ENCODE data around the gene THSD4. TPM values are rescaled to one million over a fixed set of nuclear protein-coding genes. Genes with fewer than 3 reads are reported as not detected.

The THSD4 gene
- total and polyA plus RNA-seq, 2 of the 8 experiments (the other 6 are each of a cell fraction or from before 2014, with no cell fraction given): 2.5 to 6.2 TPM

GRCh38 chr15:71547011-71547410, 431.7 kb downstream of the THSD4 start:
- Histone ChIP-seq H3K56ac (replicated peaks; ENCODE audit: insufficient read length, low read depth, low read length) (no peak overlapping the region), H2AK5ac (ENCODE audit: low read depth, low read length) (no peak overlapping the region), H3K4me1 (replicated peaks in 1 of 4; ENCODE audit: control insufficient read depth in 3 of 4, insufficient read depth in 4 of 4, low read length in 3 of 4) (peaks cover 0 to 7% (median 2%) of the 10 kb centered on the region in 4 experiments; a peak in 1 of 7 replicates), H4K20me1 (replicated peaks in 1 of 2; ENCODE audit: control insufficient read depth in 1 of 2, insufficient read depth in 2 of 2, low read length in 2 of 2) (no peaks in the 10 kb centered on the region), H3K36me3 (ENCODE audit: control insufficient read depth in 2 of 4, insufficient read depth in 4 of 4, low read length in 3 of 4) (no peaks in the 10 kb centered on the region), H3K79me2 (ENCODE audit: control insufficient read depth in 1 of 2, insufficient read depth in 2 of 2, low read length in 2 of 2) (no peaks in the 10 kb centered on the region), H3K9ac (replicated peaks in 1 of 4; ENCODE audit: extremely low read depth in 1 of 4, low read depth in 3 of 4, low read length in 3 of 4) (no peak overlapping the region; a peak in 2 of 7 replicates), H3K23ac (ENCODE audit: insufficient read length) (no peak overlapping the region), H3K27ac (ENCODE audit: low read depth, low read length) (no peak overlapping the region), H2BK5ac (ENCODE audit: low read depth, low read length) (no peak overlapping the region), H4K91ac (replicated peaks; ENCODE audit: insufficient read length, low read length) (no peak overlapping the region), H3K18ac (ENCODE audit: extremely low read depth, low read length) (no peak overlapping the region), H4K8ac (ENCODE audit: extremely low read depth, insufficient read depth, low read length) (no peak overlapping the region), H3K4ac (replicated peaks; ENCODE audit: insufficient read length, low read depth, low read length) (no peak overlapping the region), H2BK20ac (ENCODE audit: low read length) (no peak overlapping the region), H3K9me3 (ENCODE audit: insufficient read depth in 2 of 2, low read depth in 1 of 2, low read length in 1 of 2) (no peaks in the 10 kb centered on the region), H3K4me3 (ENCODE audit: extremely low read depth in 1 of 4, insufficient read depth in 2 of 4, low read depth in 3 of 4, low read length in 4 of 4) (no peak overlapping the region), H3K4me2 (ENCODE audit: insufficient read depth in 1 of 2, low read depth in 2 of 2, low read length in 2 of 2) (no peak overlapping the region), H2AFZ (ENCODE audit: low read length) (no peak overlapping the region), H3K79me1 (ENCODE audit: low read depth, low read length) (no peaks in the 10 kb centered on the region), H4K5ac (ENCODE audit: insufficient read length, low read depth, low read length) (no peak overlapping the region), H2BK15ac (ENCODE audit: low read length) (no peak overlapping the region), H2BK12ac (ENCODE audit: low read depth, low read length) (no peak overlapping the region; the same call in 1 of the 2 replicates), H3K14ac (ENCODE audit: insufficient read length) (no peak overlapping the region), H3K23me2 (ENCODE audit: low read depth, low read length) (no peaks in the 10 kb centered on the region), H3K27me3 (replicated peaks in 1 of 4; ENCODE audit: control insufficient read depth in 3 of 4, extremely low read depth in 1 of 4, insufficient read depth in 3 of 4, low read length in 3 of 4) (no peaks in the 10 kb centered on the region), H2BK120ac (replicated peaks; ENCODE audit: low read depth, low read length) (no peak overlapping the region)
- CTCF ChIA-PET (ENCODE audit: partially characterized antibody): interaction anchor here (1.0 to 10.4 kb wide), 5 partner anchors 14 to 104 kb away, joined by 3 to 63 read pairs (median 9); no protein-coding TSS in a partner anchor
- no peak for DNase-seq (ENCODE audit: low read depth in 1 of 2, low spot score in 2 of 2)
- no peak for FAIRE-seq
- POLR2A ChIA-PET (ENCODE audit: partially characterized antibody): no interaction called here
- no peak for TF ChIP-seq ZNF274 (IDR thresholded peaks at IDR 0.05; ENCODE audit: borderline replicate concordance, extremely low read depth, low read length)
- TF ChIP-seq CTBP2 (IDR thresholded peaks at IDR 0.05; ENCODE audit: borderline replicate concordance, insufficient read depth, insufficient read length, low read length): no peak
- WGBS, 2 experiments (ENCODE audit: extremely low coverage in 1 of 2, insufficient coverage in 1 of 2, insufficient read length in 1 of 2, insufficient replicate concordance in 2 of 2, low coverage in 1 of 2, low lambda C conversion rate in 2 of 2, missing lambda C conversion rate in 1 of 2): 79% methylated on average over 12 of the region's 12 CpGs; no CpG with 5 or more reads in 1 of the 2 experiments

All from H1 (cell line).